Naive thymus-derived CD4-positive, alpha-beta T cell (primary cell): ENCODE data around the gene GATB. TPM values are rescaled to one million over a fixed set of nuclear protein-coding genes. Genes with fewer than 3 reads are reported as not detected.

Experiments
- ATAC-seq: fragments of 150-1000 bp; cut with Tn5 transposase; 2 replicates; pipeline ENCODE4 v1.10.0; 2021; ENCODE audit warnings: mild to moderate bottlenecking, moderate library complexity
- CTCF ChIA-PET: fragments of 350-600 bp; sonication (Branson Sonifier 250); formaldehyde crosslinking; loops from one replicate; lab custom pipeline; 2021; ENCODE audit warnings: antibody characterized with exemption; lab: Charles Lee
- POLR2A ChIA-PET: fragments of 350-600 bp; sonication (Branson Sonifier 250); formaldehyde crosslinking; loops from one replicate; lab custom pipeline; 2021; ENCODE audit warnings: antibody characterized with exemption, inconsistent platforms; lab: Charles Lee
- DNase-seq, 9 donors: peaks; one replicate each; pipeline versions ENCODE4 v3.0.0 to v3.0.0-alpha.2; 2020 to 2022; ENCODE audit warnings: mixed read lengths in 1 of 9
- H3K27ac ChIP-seq: one replicate; pipeline ENCODE4 v1.7.0; 2013; ENCODE audit warnings: mild to moderate bottlenecking, low read depth, low read length, moderate library complexity
- H3K27me3 ChIP-seq, 2 donors: one replicate each; pipeline ENCODE4 v1.7.0; 2013; ENCODE audit warnings: low read length in 2 of 2, mild to moderate bottlenecking in 2 of 2, moderate library complexity in 2 of 2; ENCODE audit not compliant: control insufficient read depth in 2 of 2, insufficient read depth in 2 of 2
- H3K36me3 ChIP-seq, 3 experiments: 1 replicate in 2 of 3; 2 replicates in 1 of 3; pipeline ENCODE4 v1.7.0; 2013; ENCODE audit warnings: low read length in 3 of 3, mild to moderate bottlenecking in 3 of 3, moderate library complexity in 1 of 3; ENCODE audit not compliant: insufficient read depth in 3 of 3, control insufficient read depth in 2 of 3
- H3K4me1 ChIP-seq, 2 donors: one replicate each; pipeline ENCODE4 v1.7.0; 2013; ENCODE audit warnings: low read length in 2 of 2, mild to moderate bottlenecking in 2 of 2, moderate library complexity in 1 of 2; ENCODE audit not compliant: control insufficient read depth in 2 of 2, insufficient read depth in 2 of 2
- H3K4me3 ChIP-seq: 2 replicates; pipeline ENCODE4 v1.7.0; 2013; ENCODE audit warnings: mild to moderate bottlenecking, low read length
- H3K9me3 ChIP-seq, 3 experiments: 1 replicate in 2 of 3; 2 replicates in 1 of 3; pipeline ENCODE4 v1.7.0; 2013; ENCODE audit warnings: low read length in 3 of 3; ENCODE audit not compliant: control insufficient read depth in 2 of 3
- H3K27ac Mint-ChIP-seq, 9 donors: one replicate each; pipeline ENCODE4 v1.8.0; 2020 to 2022; ENCODE audit warnings: mixed read lengths in 9 of 9, mild to moderate bottlenecking in 8 of 9, moderate library complexity in 5 of 9, inconsistent platforms in 2 of 9
- H3K27me3 Mint-ChIP-seq, 5 donors: one replicate each; pipeline ENCODE4 v1.8.0; 2021 to 2022; ENCODE audit warnings: mixed read lengths in 5 of 5, mild to moderate bottlenecking in 1 of 5
- H3K36me3 Mint-ChIP-seq, 5 donors: one replicate each; pipeline ENCODE4 v1.8.0; 2020 to 2022; ENCODE audit warnings: mixed read lengths in 5 of 5, mild to moderate bottlenecking in 3 of 5, inconsistent platforms in 1 of 5
- H3K4me1 Mint-ChIP-seq, 7 donors: one replicate each; pipeline ENCODE4 v1.8.0; 2020 to 2022; ENCODE audit warnings: mixed read lengths in 7 of 7, mild to moderate bottlenecking in 3 of 7, inconsistent platforms in 1 of 7
- H3K4me3 Mint-ChIP-seq, 10 donors: one replicate each; pipeline ENCODE4 v1.8.0; 2020 to 2022; ENCODE audit warnings: mild to moderate bottlenecking in 10 of 10, mixed read lengths in 10 of 10, moderate library complexity in 6 of 10, inconsistent platforms in 2 of 10
- H3K9me3 Mint-ChIP-seq, 11 donors: one replicate each; pipeline ENCODE4 v1.8.0; 2020 to 2022; ENCODE audit warnings: mixed read lengths in 11 of 11, mild to moderate bottlenecking in 4 of 11, inconsistent platforms in 1 of 11, moderate library complexity in 1 of 11
- intact Hi-C, 2 donors: fragments of 100-400 bp; cut with micrococcal nuclease; formaldehyde crosslinking; loops; one replicate each; pipeline ENCODE4 v1.15.1; 2023
- polyA plus RNA-seq, 2 donors: library from polyadenylated mRNA; unstranded; fragments of 300-500 nt; fragmentation: Illumina TruSeq; gene quantifications; one replicate each; pipeline ENCODE4 v1.2.3, GENCODE V29; 2021
- total RNA-seq, 6 experiments: library from RNA in 5 of 6; stranded (reverse) in 5 of 6; gene quantifications; 1 replicate in 5 of 6; 2 replicates in 1 of 6; pipeline ENCODE4 v1.2.3 and lab custom pipeline; 2021 to 2026

GATB gene
- total and polyA plus RNA-seq, 7 experiments from 2014 or later = 10.5 to 17.8 (median 14.2) TPM

- ChIA-PET CTCF (no interaction called here), POLR2A (no interaction called here)
- Mint-ChIP-seq H3K27me3 (no peaks in the 10 kb centered on the region), H3K4me1 (no peaks in the 10 kb centered on the region), H3K9me3 (no peaks in the 10 kb centered on the region), H3K27ac (no peak overlapping the region), H3K36me3 (peaks cover 4 to 33% (median 13%) of the 10 kb centered on the region in 5 donors), H3K4me3 (no peak overlapping the region)
- H3K27ac ChIP-seq = no peak overlapping the region
- ATAC-seq (no peak), DNase-seq (no peak)
- no peaks in the 10 kb centered on the region for H3K4me1 ChIP-seq
- no peak overlapping the region for H3K4me3 ChIP-seq
- H3K9me3 ChIP-seq = no peaks in the 10 kb centered on the region
- intact Hi-C loops = no loop called here
- H3K36me3 ChIP-seq = peaks cover 0 to 31% (median 8%) of the 10 kb centered on the region in 3 experiments
- no peaks in the 10 kb centered on the region for H3K27me3 ChIP-seq
Observed at GRCh38 chr4:151691639-151692442, 69.0 kb downstream of the GATB start.

DNA sequence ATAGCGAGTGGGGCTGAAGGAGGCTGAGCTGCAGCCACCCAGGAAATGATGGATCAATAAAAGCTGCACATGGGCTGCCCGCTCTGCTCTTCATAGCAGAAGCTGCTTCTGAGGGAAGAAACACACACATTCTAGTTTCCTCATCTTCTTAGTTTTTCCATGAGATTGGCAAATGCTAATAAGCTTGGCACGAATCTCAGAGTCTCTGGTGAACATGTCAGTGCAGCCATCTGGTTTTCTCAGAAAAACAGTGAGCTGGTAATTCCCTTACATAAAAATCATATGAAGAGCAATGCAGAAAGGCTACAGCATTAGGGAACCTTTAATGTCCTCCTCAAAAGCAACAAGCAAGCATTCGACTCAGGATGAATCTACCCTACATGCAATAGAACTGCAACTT is 69.9 kb downstream of the GATB start:
- H3K4me3 Mint-ChIP-seq = no peak overlapping the region
- no peaks in the 10 kb centered on the region for H3K4me1 ChIP-seq
- POLR2A ChIA-PET = no interaction called here
- no peaks in the 10 kb centered on the region for H3K9me3 Mint-ChIP-seq
- CTCF ChIA-PET = no interaction called here
- peaks cover 0 to 29% (median 9%) of the 10 kb centered on the region in 5 donors for H3K36me3 Mint-ChIP-seq
- intact Hi-C loops = no loop called here
- ATAC-seq = no peak
- no peaks in the 10 kb centered on the region for H3K27me3 ChIP-seq
- no peak overlapping the region for H3K27ac ChIP-seq
- H3K9me3 ChIP-seq = no peaks in the 10 kb centered on the region
- no peaks in the 10 kb centered on the region for H3K4me1 Mint-ChIP-seq
- H3K36me3 ChIP-seq = peaks cover 0 to 26% (median 8%) of the 10 kb centered on the region in 3 experiments
- DNase-seq = no peak
- H3K27ac Mint-ChIP-seq = no peak overlapping the region
- H3K4me3 ChIP-seq = no peak overlapping the region
- no peaks in the 10 kb centered on the region for H3K27me3 Mint-ChIP-seq

DNA sequence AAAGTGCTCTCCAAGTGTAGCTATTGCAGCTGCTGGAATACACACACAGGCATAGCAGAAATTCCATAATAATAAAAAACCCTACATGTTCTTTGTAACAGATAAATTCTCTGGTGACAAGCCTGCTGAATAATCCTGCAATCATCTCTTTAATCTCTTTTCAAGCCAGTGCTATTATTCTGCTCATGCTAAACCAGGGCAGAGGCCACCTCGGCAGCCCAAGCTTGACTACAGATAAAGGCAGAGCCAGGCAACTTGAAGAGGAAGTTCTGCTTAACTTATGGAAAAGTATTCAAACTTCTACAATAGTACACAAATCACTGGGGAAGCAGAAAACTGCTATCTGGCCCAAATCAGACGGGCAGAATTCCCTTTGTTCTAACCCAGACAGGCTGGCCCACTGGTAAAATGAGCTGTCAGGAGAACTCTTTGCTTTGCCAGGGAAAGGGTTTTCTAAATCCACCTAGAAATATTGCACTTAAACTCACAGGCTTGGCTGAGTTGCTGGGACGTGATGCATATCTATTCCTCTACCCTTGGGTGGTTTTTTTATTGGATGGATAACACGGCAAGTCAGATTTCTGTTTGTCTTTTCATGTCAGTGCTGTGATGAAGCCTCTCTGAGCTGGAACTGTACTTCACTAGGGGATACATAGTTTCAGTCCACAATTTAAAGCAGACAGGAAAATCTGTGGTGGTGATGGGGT is 70.5 kb downstream of the GATB start:
- Mint-ChIP-seq H3K9me3 (peaks cover 0 to 1% (median 0%) of the 10 kb centered on the region in 11 donors), H3K4me3 (no peak overlapping the region), H3K4me1 (no peaks in the 10 kb centered on the region), H3K27me3 (no peaks in the 10 kb centered on the region), H3K27ac (no peak overlapping the region), H3K36me3 (peaks cover 0 to 29% (median 9%) of the 10 kb centered on the region in 5 donors)
- H3K27ac ChIP-seq = no peak overlapping the region
- intact Hi-C loops = no loop called here
- H3K4me3 ChIP-seq = no peak overlapping the region
- no peaks in the 10 kb centered on the region for H3K4me1 ChIP-seq
- no peaks in the 10 kb centered on the region for H3K27me3 ChIP-seq
- POLR2A ChIA-PET = no interaction called here
- H3K9me3 ChIP-seq = no peaks in the 10 kb centered on the region
- H3K36me3 ChIP-seq = peaks cover 0 to 26% (median 8%) of the 10 kb centered on the region in 3 experiments
- no peak for DNase-seq
- no peak for ATAC-seq
- CTCF ChIA-PET = no interaction called here

DNA sequence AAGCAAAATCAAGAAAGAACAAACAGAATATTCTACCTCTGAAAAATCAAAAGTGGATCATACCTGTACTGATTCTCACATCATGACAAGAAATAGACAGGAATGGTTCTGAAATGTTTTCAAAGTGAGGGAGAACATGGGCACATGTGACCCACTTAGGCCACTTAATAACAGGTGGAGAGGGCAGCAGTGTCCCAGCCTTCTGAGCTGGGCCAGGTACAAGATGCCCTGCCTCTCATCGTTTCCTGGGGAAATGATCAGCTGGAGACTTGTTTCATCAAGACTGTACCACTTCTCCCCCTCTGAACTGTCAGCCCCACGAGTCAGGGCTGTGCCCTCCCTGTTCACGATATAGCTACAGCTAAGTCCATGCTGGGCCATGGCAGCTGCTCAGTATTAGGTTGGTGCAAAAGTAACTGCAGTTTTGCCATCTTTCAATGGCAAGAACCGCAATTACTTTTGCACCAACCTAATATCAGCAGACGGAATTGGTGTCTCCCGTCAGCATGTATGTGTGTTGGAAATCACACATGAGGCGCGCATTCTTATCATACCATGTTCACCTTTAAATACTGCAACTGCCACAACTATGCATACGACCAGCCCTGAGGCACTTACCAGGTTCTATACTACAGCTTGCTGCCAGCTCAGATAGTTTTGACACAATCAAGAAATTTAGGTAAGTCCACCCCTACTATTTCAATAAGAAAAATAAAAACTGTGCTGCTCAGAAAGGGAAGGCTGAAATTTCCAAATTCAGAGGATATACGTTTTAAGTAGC is 71.4 kb downstream of the GATB start:
- ChIA-PET CTCF (no interaction called here), POLR2A (no interaction called here)
- no peak overlapping the region for H3K4me3 Mint-ChIP-seq
- ATAC-seq (no peak), DNase-seq (no peak)
- Histone ChIP-seq H3K36me3 (peaks cover 0 to 19% (median 8%) of the 10 kb centered on the region in 3 experiments), H3K4me3 (no peak overlapping the region), H3K27ac (no peak overlapping the region), H3K4me1 (no peaks in the 10 kb centered on the region), H3K9me3 (no peaks in the 10 kb centered on the region), H3K27me3 (no peaks in the 10 kb centered on the region)
- H3K4me1 Mint-ChIP-seq = no peaks in the 10 kb centered on the region
- H3K9me3 Mint-ChIP-seq = peaks cover 0 to 1% (median 0%) of the 10 kb centered on the region in 11 donors
- peaks cover 0 to 29% (median 9%) of the 10 kb centered on the region in 5 donors for H3K36me3 Mint-ChIP-seq
- no peak overlapping the region for H3K27ac Mint-ChIP-seq
- intact Hi-C loops = no loop called here
- H3K27me3 Mint-ChIP-seq = no peaks in the 10 kb centered on the region

DNA sequence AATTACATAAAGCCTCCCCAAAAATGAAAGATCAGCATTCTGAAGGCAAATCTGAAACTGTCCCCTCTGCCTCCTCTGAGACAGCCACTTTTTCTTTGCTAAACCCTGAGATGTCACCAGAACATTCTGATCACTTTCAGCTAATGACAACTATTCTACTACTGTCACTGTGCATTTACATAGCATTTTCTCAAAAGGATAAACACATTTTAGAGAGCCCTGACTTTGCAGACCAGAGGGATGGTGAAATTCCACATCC is 72.1 kb downstream of the GATB start:
- no peaks in the 10 kb centered on the region for H3K4me1 Mint-ChIP-seq
- H3K9me3 ChIP-seq = no peaks in the 10 kb centered on the region
- H3K36me3 Mint-ChIP-seq = peaks cover 0 to 34% (median 9%) of the 10 kb centered on the region in 5 donors
- H3K4me3 ChIP-seq = no peak overlapping the region
- H3K4me3 Mint-ChIP-seq = no peak overlapping the region
- peaks cover 0 to 1% (median 0%) of the 10 kb centered on the region in 11 donors for H3K9me3 Mint-ChIP-seq
- ATAC-seq (no peak), DNase-seq (no peak)
- no peaks in the 10 kb centered on the region for H3K27me3 Mint-ChIP-seq
- POLR2A ChIA-PET = no interaction called here
- intact Hi-C loops = no loop called here
- H3K27ac ChIP-seq = no peak overlapping the region
- no peaks in the 10 kb centered on the region for H3K4me1 ChIP-seq
- CTCF ChIA-PET = no interaction called here
- H3K36me3 ChIP-seq = peaks cover 0 to 19% (median 8%) of the 10 kb centered on the region in 3 experiments
- no peak overlapping the region for H3K27ac Mint-ChIP-seq
- H3K27me3 ChIP-seq = no peaks in the 10 kb centered on the region

GRCh38 chr4:151688003-151688784 is 72.6 kb downstream of the GATB start:
- no peak overlapping the region for H3K4me3 Mint-ChIP-seq
- H3K27me3 Mint-ChIP-seq = no peaks in the 10 kb centered on the region
- H3K27ac Mint-ChIP-seq = no peak overlapping the region
- DNase-seq (no peak), ATAC-seq (no peak)
- Histone ChIP-seq H3K36me3 (peaks cover 0 to 19% (median 8%) of the 10 kb centered on the region in 3 experiments), H3K27ac (no peak overlapping the region), H3K9me3 (no peaks in the 10 kb centered on the region), H3K4me3 (no peak overlapping the region), H3K4me1 (no peaks in the 10 kb centered on the region), H3K27me3 (no peaks in the 10 kb centered on the region)
- ChIA-PET POLR2A (no interaction called here), CTCF (no interaction called here)
- H3K4me1 Mint-ChIP-seq = no peaks in the 10 kb centered on the region
- peaks cover 0 to 39% (median 12%) of the 10 kb centered on the region in 5 donors for H3K36me3 Mint-ChIP-seq
- H3K9me3 Mint-ChIP-seq = peaks cover 0 to 1% (median 0%) of the 10 kb centered on the region in 11 donors
- intact Hi-C loops = no loop called here
